GM19043 (cell line): ENCODE measurements around the gene RCOR1.

Experiments used
- ATAC-seq: cut with Tn5 transposase; IDR thresholded peaks from one replicate; pipeline ENCODE4 v1.9.1; 2021; ENCODE audit warnings: low read depth; ENCODE audit not compliant: unreplicated experiment

RCOR1 gene

GRCh38 chr14:102668291-102668873 lies 75.9 kb downstream of the RCOR1 start:
- ATAC-seq: no peak

- no peak for ATAC-seq
Observed at GRCh38 chr14:102671410-102671809, 79.0 kb downstream of the RCOR1 start.

- ATAC-seq: no peak
Observed at GRCh38 chr14:102672410-102672960, 80.0 kb downstream of the RCOR1 start.

- ATAC-seq: no peak
Observed at GRCh38 chr14:102675396-102675795, 82.9 kb downstream of the RCOR1 start.

- ATAC-seq: no peak
Observed at GRCh38 chr14:102678394-102678793, 85.9 kb downstream of the RCOR1 start.

- ATAC-seq: no peak
Observed at GRCh38 chr14:102683399-102684297, 91.2 kb downstream of the RCOR1 start.

- ATAC-seq: no peak
Observed at GRCh38 chr14:102684298-102684663, 91.8 kb downstream of the RCOR1 start.

- ATAC-seq: no peak
Observed at GRCh38 chr14:102686196-102686801, 93.8 kb downstream of the RCOR1 start.

- ATAC-seq: no peak
Observed at GRCh38 chr14:102688290-102688689, 95.8 kb downstream of the RCOR1 start.

- no peak for ATAC-seq
Observed at GRCh38 chr14:102690509-102691286, 98.2 kb downstream of the RCOR1 start.

GRCh38 chr14:102691763-102692162 lies 99.3 kb downstream of the RCOR1 start:
- no peak for ATAC-seq

- ATAC-seq: no peak
Observed at GRCh38 chr14:102692334-102692733, 99.9 kb downstream of the RCOR1 start.

GRCh38 chr14:102693006-102693755 lies 100.7 kb downstream of the RCOR1 start:
- ATAC-seq: no peak

- ATAC-seq: no peak
Observed at GRCh38 chr14:102694530-102695166, 102.2 kb downstream of the RCOR1 start.

- no peak for ATAC-seq
Observed at GRCh38 chr14:102695167-102695555, 102.7 kb downstream of the RCOR1 start.

- ATAC-seq: no peak
Observed at GRCh38 chr14:102696332-102696731, 103.9 kb downstream of the RCOR1 start.

GRCh38 chr14:102696856-102697495 lies 104.5 kb downstream of the RCOR1 start:
- no peak for ATAC-seq

GRCh38 chr14:102697501-102697900 lies 105.1 kb downstream of the RCOR1 start:
- no peak for ATAC-seq
